Loucy (cell line): ENCODE results near the gene ZNF354B.

Experiments
- EZH2phosphoT487 ChIP-seq: fragments of 200-600 bp; IDR thresholded peaks from 2 replicates; pipeline ENCODE4 v1.6.1; 2018; ENCODE audit warnings: antibody characterized with exemption, mild to moderate bottlenecking, moderate library complexity, borderline replicate concordance
- TF ChIP-seq, protein P1 (sequence below): fragments of 200-600 bp; sonication (generic); conservative IDR thresholded peaks from 2 replicates; pipeline ENCODE4 v1.5.1; 2014; ENCODE audit warnings: mild to moderate bottlenecking, antibody characterized with exemption, low read length

DNA sequence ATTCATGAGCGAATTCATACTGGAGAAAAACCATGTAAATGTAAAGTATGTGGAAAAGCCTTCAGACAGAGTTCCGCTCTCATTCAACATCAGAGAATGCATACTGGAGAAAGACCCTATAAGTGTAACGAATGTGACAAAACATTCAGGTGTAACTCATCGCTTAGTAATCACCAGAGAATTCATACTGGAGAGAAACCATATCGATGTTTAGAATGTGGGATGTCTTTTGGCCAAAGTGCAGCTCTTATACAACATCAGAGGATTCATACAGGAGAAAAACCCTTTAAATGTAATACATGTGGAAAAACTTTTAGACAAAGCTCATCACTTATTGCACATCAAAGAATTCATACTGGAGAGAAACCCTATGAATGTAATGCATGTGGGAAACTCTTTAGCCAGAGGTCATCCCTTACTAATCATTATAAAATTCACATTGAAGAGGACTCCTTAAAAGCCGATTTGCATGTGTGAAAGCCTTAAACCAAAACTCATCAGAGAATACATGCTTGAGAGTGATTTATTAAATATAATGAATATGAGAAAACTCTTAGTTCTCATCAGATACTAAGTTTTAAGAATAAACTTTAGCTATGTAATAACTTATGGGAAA lies 24.2 kb downstream of the ZNF354B start:
- TF ChIP-seq EZH2phosphoT487, result no peak
- TF ChIP-seq, protein P1, sequence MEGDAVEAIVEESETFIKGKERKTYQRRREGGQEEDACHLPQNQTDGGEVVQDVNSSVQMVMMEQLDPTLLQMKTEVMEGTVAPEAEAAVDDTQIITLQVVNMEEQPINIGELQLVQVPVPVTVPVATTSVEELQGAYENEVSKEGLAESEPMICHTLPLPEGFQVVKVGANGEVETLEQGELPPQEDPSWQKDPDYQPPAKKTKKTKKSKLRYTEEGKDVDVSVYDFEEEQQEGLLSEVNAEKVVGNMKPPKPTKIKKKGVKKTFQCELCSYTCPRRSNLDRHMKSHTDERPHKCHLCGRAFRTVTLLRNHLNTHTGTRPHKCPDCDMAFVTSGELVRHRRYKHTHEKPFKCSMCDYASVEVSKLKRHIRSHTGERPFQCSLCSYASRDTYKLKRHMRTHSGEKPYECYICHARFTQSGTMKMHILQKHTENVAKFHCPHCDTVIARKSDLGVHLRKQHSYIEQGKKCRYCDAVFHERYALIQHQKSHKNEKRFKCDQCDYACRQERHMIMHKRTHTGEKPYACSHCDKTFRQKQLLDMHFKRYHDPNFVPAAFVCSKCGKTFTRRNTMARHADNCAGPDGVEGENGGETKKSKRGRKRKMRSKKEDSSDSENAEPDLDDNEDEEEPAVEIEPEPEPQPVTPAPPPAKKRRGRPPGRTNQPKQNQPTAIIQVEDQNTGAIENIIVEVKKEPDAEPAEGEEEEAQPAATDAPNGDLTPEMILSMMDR, result no peak
